Stomach (tissue), 4 donors: ENCODE data around the gene GALNT17.

Experiments
- POLR2A ChIP-seq, 4 donors: fragments of 450-650 bp; IDR thresholded peaks; one replicate each; pipeline ENCODE4 v1.6.1; 2016; ENCODE audit warnings: antibody characterized with exemption in 4 of 4, control low read depth in 2 of 4, mild to moderate bottlenecking in 1 of 4, moderate library complexity in 1 of 4
- TF ChIP-seq, protein P1 (sequence below), 7 experiments: fragments of 450-650 bp in 4 of 7; fragments of 200-600 bp in 3 of 7; sonication (generic) in 3 of 7; IDR thresholded peaks; one replicate each; pipeline ENCODE4 v1.5.1; 2016 to 2019; ENCODE audit warnings: antibody characterized with exemption in 7 of 7, control low read depth in 2 of 7, mild to moderate bottlenecking in 1 of 7

DNA sequence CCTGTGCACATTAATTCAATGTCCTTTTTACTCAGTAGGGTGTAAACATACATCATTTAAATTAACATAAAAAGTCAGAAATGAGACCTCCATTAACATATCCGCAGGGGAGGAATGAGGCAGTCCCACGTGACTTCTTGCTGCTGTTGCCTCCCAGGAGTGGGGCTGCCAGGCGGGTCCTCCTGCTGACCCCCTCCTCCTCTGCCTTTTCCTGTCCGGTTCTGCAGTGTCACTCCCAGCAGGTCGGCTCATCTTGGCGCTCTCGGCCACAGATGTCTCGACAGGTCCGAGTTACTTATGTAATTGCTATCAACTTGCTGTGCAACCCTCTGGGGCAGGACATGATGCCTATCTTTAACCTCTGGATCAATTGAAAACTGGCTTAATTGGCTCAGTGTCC lies 329.6 kb downstream of the GALNT17 start:
- TF ChIP-seq, protein P1, sequence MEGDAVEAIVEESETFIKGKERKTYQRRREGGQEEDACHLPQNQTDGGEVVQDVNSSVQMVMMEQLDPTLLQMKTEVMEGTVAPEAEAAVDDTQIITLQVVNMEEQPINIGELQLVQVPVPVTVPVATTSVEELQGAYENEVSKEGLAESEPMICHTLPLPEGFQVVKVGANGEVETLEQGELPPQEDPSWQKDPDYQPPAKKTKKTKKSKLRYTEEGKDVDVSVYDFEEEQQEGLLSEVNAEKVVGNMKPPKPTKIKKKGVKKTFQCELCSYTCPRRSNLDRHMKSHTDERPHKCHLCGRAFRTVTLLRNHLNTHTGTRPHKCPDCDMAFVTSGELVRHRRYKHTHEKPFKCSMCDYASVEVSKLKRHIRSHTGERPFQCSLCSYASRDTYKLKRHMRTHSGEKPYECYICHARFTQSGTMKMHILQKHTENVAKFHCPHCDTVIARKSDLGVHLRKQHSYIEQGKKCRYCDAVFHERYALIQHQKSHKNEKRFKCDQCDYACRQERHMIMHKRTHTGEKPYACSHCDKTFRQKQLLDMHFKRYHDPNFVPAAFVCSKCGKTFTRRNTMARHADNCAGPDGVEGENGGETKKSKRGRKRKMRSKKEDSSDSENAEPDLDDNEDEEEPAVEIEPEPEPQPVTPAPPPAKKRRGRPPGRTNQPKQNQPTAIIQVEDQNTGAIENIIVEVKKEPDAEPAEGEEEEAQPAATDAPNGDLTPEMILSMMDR (IDR thresholded peaks at IDR 0.05): no peak
- TF ChIP-seq POLR2A (IDR thresholded peaks at IDR 0.05): no peak
